Measurements from ENCODE around the gene PRPF8.

Gene PRPF8

GRCh38 chr17:1644493-1645206, 40.0 kb downstream of the PRPF8 start:
- peak; percentile 54 for DNase-seq (ENCODE audit: low spot score)

GRCh38 chr17:1643999-1644492, 40.6 kb downstream of the PRPF8 start:
- no peak for DNase-seq (ENCODE audit: low spot score)

- DNase-seq (ENCODE audit: low spot score) = no peak
Measured at GRCh38 chr17:1643293-1643998, 41.2 kb downstream of the PRPF8 start.

- no peak for DNase-seq (ENCODE audit: low spot score)
Measured at GRCh38 chr17:1641065-1641403, 43.6 kb downstream of the PRPF8 start.

GRCh38 chr17:1640329-1641064, 44.2 kb downstream of the PRPF8 start:
- DNase-seq (ENCODE audit: low spot score) = no peak

GRCh38 chr17:1639549-1640180, 45.0 kb downstream of the PRPF8 start:
- DNase-seq (ENCODE audit: low spot score) = no peak

- DNase-seq (ENCODE audit: low spot score) = no peak
Measured at GRCh38 chr17:1638624-1639300, 45.9 kb downstream of the PRPF8 start.

- DNase-seq (ENCODE audit: low spot score) = no peak
Measured at GRCh38 chr17:1638171-1638590, 46.5 kb downstream of the PRPF8 start.

GRCh38 chr17:1636732-1637285, 47.9 kb downstream of the PRPF8 start:
- no peak for DNase-seq (ENCODE audit: low spot score)

- DNase-seq (ENCODE audit: low spot score) = no peak
Measured at GRCh38 chr17:1635675-1636465, 48.8 kb downstream of the PRPF8 start.

- no peak for DNase-seq (ENCODE audit: low spot score)
Measured at GRCh38 chr17:1634841-1635650, 49.6 kb downstream of the PRPF8 start.

- no peak for DNase-seq (ENCODE audit: low spot score)
Measured at GRCh38 chr17:1630662-1631061, 54.0 kb downstream of the PRPF8 start.

GRCh38 chr17:1629504-1630310, 55.0 kb downstream of the PRPF8 start:
- DNase-seq (ENCODE audit: low spot score) = peak; percentile 75

GRCh38 chr17:1628856-1629503, 55.7 kb downstream of the PRPF8 start:
- DNase-seq (ENCODE audit: low spot score) = peak; percentile 91

GRCh38 chr17:1627982-1628855, 56.4 kb downstream of the PRPF8 start, which contains the start of gene SLC43A2:
Gene SLC43A2 (minus strand): TSS chr17:1628834. CDS start chr17:1627874, 960 bp downstream.
- DNase-seq (ENCODE audit: low spot score) = peak; percentile 75

- no peak for DNase-seq (ENCODE audit: low spot score)
Measured at GRCh38 chr17:1627182-1627981, 57.3 kb downstream of the PRPF8 start.

Data from activated CD4-positive, alpha-beta T cell treated with anti-CD3 and anti-CD28 coated beads, Interleukin-2, Interleukin-4, amounts not matched to agents 100 ng/mL and 50 ng/mL, durations not matched to agents 16 hours and 8 hours (primary cell).